ENCODE results near the gene SRD5A1.

DNA sequence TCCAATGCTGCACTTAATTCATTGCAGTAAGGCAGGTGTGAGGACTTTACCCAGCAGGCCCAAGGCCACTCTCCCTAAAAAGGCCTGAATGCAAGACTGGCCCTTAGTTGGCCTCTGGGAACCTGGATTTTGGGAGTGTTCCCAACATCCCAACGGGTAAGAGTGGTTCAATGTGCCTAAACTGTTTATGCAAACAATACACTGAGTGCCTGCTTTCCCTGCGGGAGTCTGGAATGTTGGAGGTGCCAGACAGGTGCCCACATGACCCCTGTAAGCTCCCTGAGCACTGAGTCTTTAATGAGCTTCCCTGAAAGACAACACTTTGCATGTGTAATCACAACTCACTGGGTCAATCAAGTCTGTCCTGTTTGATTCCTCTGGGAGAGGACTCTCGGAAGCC lies 37.8 kb upstream of the SRD5A1 start:
- no peak for TF ChIP-seq EZH2 (IDR thresholded peaks at IDR 0.05)
- TF ChIP-seq, protein P1, sequence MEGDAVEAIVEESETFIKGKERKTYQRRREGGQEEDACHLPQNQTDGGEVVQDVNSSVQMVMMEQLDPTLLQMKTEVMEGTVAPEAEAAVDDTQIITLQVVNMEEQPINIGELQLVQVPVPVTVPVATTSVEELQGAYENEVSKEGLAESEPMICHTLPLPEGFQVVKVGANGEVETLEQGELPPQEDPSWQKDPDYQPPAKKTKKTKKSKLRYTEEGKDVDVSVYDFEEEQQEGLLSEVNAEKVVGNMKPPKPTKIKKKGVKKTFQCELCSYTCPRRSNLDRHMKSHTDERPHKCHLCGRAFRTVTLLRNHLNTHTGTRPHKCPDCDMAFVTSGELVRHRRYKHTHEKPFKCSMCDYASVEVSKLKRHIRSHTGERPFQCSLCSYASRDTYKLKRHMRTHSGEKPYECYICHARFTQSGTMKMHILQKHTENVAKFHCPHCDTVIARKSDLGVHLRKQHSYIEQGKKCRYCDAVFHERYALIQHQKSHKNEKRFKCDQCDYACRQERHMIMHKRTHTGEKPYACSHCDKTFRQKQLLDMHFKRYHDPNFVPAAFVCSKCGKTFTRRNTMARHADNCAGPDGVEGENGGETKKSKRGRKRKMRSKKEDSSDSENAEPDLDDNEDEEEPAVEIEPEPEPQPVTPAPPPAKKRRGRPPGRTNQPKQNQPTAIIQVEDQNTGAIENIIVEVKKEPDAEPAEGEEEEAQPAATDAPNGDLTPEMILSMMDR (IDR thresholded peaks at IDR 0.05): no peak
- no peak for TF ChIP-seq EZH2phosphoT487 (IDR thresholded peaks at IDR 0.05)

Measured in neural progenitor cell (in vitro differentiated cells).